GM10847 (cell line): ENCODE measurements around the gene MYO3B.

Experiments
- POLR2A ChIP-seq: IDR thresholded peaks from 2 replicates; pipeline ENCODE4 v1.6.1; 2011; ENCODE audit not compliant: insufficient read length; ENCODE audit errors: extremely low read depth

MYO3B gene

GRCh38 chr2:170307052-170307451 lies 129.1 kb downstream of the MYO3B start:
- no peak for TF ChIP-seq POLR2A

GRCh38 chr2:170307555-170308351 lies 129.8 kb downstream of the MYO3B start:
- TF ChIP-seq POLR2A: no peak

- TF ChIP-seq POLR2A: no peak
Measured at GRCh38 chr2:170310876-170311502, 133.0 kb downstream of the MYO3B start.

- TF ChIP-seq POLR2A: no peak
Measured at GRCh38 chr2:170313347-170313991, 135.5 kb downstream of the MYO3B start.

- TF ChIP-seq POLR2A: no peak
Measured at GRCh38 chr2:170313992-170314348, 136.0 kb downstream of the MYO3B start.

GRCh38 chr2:170314744-170315447 lies 136.9 kb downstream of the MYO3B start:
- no peak for TF ChIP-seq POLR2A

GRCh38 chr2:170320948-170321347 lies 143.0 kb downstream of the MYO3B start:
- TF ChIP-seq POLR2A: no peak

GRCh38 chr2:170321526-170321925 lies 143.6 kb downstream of the MYO3B start:
- no peak for TF ChIP-seq POLR2A

- no peak for TF ChIP-seq POLR2A
Measured at GRCh38 chr2:170322140-170322766, 144.3 kb downstream of the MYO3B start.

- TF ChIP-seq POLR2A: no peak
Measured at GRCh38 chr2:170323743-170324142, 145.8 kb downstream of the MYO3B start.

GRCh38 chr2:170324640-170325046 lies 146.7 kb downstream of the MYO3B start:
- TF ChIP-seq POLR2A: no peak

- no peak for TF ChIP-seq POLR2A
Measured at GRCh38 chr2:170330881-170331280, 152.9 kb downstream of the MYO3B start.

GRCh38 chr2:170332676-170333402 lies 154.9 kb downstream of the MYO3B start:
- no peak for TF ChIP-seq POLR2A

GRCh38 chr2:170335351-170335750 lies 157.4 kb downstream of the MYO3B start:
- no peak for TF ChIP-seq POLR2A
